ENCODE measurements around the gene ALPK3. TPM values are rescaled to one million over a fixed set of nuclear protein-coding genes. Genes with fewer than 3 reads are reported as not detected.
A peak's percentile ranks its signal among the peaks of the same experiment; 100 is the strongest.

Gene ALPK3
- total RNA-seq, 1 experiment from 2014 or later: 0.07 TPM

GRCh38 chr15:84914351-84914750, 97.2 kb downstream of the ALPK3 start:
- H3K36me3 Mint-ChIP-seq (ENCODE audit: insufficient read depth, unreplicated experiment): no peaks in the 10 kb centered on the region
- H3K4me3 Mint-ChIP-seq (ENCODE audit: unreplicated experiment): no peak overlapping the region
- intact Hi-C loops (cut with micrococcal nuclease): no loop called here
- no peaks in the 10 kb centered on the region for H3K9me3 Mint-ChIP-seq (ENCODE audit: unreplicated experiment)
- H3K27me3 Mint-ChIP-seq (ENCODE audit: insufficient read depth, unreplicated experiment): no peaks in the 10 kb centered on the region
- no TSS peak for BruUV-seq (replicated peaks)
- H3K4me1 Mint-ChIP-seq (ENCODE audit: insufficient read depth, unreplicated experiment): peaks cover 40% of the 10 kb centered on the region
- ChIA-PET POLR2A (interaction anchor here (0.7 to 1.1 kb wide), 2 partner anchors 9 to 322 kb away, joined by 3 to 5 read pairs; no protein-coding TSS in a partner anchor), CTCF (interaction anchor here (0.7 to 1.4 kb wide), 5 partner anchors 10 to 90 kb away, joined by 3 to 5 read pairs (median 3); no protein-coding TSS in a partner anchor)
- no peak for DNase-seq (ENCODE audit: unreplicated experiment)
- TF ChIP-seq CTCF (IDR thresholded peaks at IDR 0.05; ENCODE audit: unreplicated experiment): no peak
- peak overlapping the region; percentile 2 for H3K27ac Mint-ChIP-seq (ENCODE audit: low read depth, unreplicated experiment)

GRCh38 chr15:84914909-84915605, 97.9 kb downstream of the ALPK3 start:
- Mint-ChIP-seq H3K36me3 (ENCODE audit: insufficient read depth, unreplicated experiment) (no peaks in the 10 kb centered on the region), H3K4me1 (ENCODE audit: insufficient read depth, unreplicated experiment) (peaks cover 40% of the 10 kb centered on the region), H3K4me3 (ENCODE audit: unreplicated experiment) (peak overlapping the region; percentile 1), H3K27ac (ENCODE audit: low read depth, unreplicated experiment) (peak overlapping the region; percentile 2), H3K9me3 (ENCODE audit: unreplicated experiment) (no peaks in the 10 kb centered on the region), H3K27me3 (ENCODE audit: insufficient read depth, unreplicated experiment) (no peaks in the 10 kb centered on the region)
- peak; percentile 91 for DNase-seq (ENCODE audit: unreplicated experiment)
- no peak for TF ChIP-seq CTCF (IDR thresholded peaks at IDR 0.05; ENCODE audit: unreplicated experiment)
- no TSS peak for BruUV-seq (replicated peaks)
- CTCF ChIA-PET: interaction anchor here (0.7 to 1.4 kb wide), 3 partner anchors 10 to 13 kb away, joined by 3 to 5 read pairs (median 4); no protein-coding TSS in a partner anchor
- intact Hi-C loops (cut with micrococcal nuclease): no loop called here
- POLR2A ChIA-PET: interaction anchor here (0.7 to 1.1 kb wide), 3 partner anchors 9 to 322 kb away, joined by 3 to 5 read pairs (median 3); no protein-coding TSS in a partner anchor

- H3K27me3 Mint-ChIP-seq (ENCODE audit: insufficient read depth, unreplicated experiment): no peaks in the 10 kb centered on the region
- peak; percentile 22 for DNase-seq (ENCODE audit: unreplicated experiment)
These were observed 98.4 kb downstream of the ALPK3 start for GRCh38 chr15:84915606-84915958.

More at GRCh38 chr15:84915606-84915958, 98.4 kb downstream of the ALPK3 start:
- no peak for TF ChIP-seq CTCF (IDR thresholded peaks at IDR 0.05; ENCODE audit: unreplicated experiment)
- no peak overlapping the region for H3K4me3 Mint-ChIP-seq (ENCODE audit: unreplicated experiment)
- no TSS peak for BruUV-seq (replicated peaks)
- no peaks in the 10 kb centered on the region for H3K9me3 Mint-ChIP-seq (ENCODE audit: unreplicated experiment)
- peaks cover 39% of the 10 kb centered on the region for H3K4me1 Mint-ChIP-seq (ENCODE audit: insufficient read depth, unreplicated experiment)
- ChIA-PET POLR2A (no interaction called here), CTCF (interaction anchor here (0.6 to 1.4 kb wide), 2 partner anchors 10 to 13 kb away, joined by 3 to 4 read pairs; no protein-coding TSS in a partner anchor)
- intact Hi-C loops (cut with micrococcal nuclease): no loop called here
- H3K36me3 Mint-ChIP-seq (ENCODE audit: insufficient read depth, unreplicated experiment): no peaks in the 10 kb centered on the region
- peak overlapping the region; percentile 2 for H3K27ac Mint-ChIP-seq (ENCODE audit: low read depth, unreplicated experiment)
